ENCODE results near the gene DYNLL1.

The DYNLL1 gene

GRCh38 chr12:120460157-120460556, 35.8 kb upstream of the DYNLL1 start:
- Histone ChIP-seq H2BK15ac (ENCODE audit: low read length) (no peak overlapping the region), H2BK12ac (ENCODE audit: low read length) (no peak overlapping the region), H3K4me3 (ENCODE audit: low read length in 2 of 2) (no peak overlapping the region), H4K91ac (ENCODE audit: low read depth, low read length, poor library complexity) (no peak overlapping the region), H3K27ac (replicated peaks; ENCODE audit: low read length) (no peak overlapping the region), H3K4me1 (ENCODE audit: control insufficient read depth in 2 of 2, insufficient read depth in 1 of 2, low read depth in 1 of 2, low read length in 2 of 2) (no peaks in the 10 kb centered on the region), H2BK5ac (ENCODE audit: low read length) (no peak overlapping the region), H4K8ac (ENCODE audit: low read depth, low read length) (no peak overlapping the region), H3K27me3 (ENCODE audit: control insufficient read depth in 3 of 3, insufficient read depth in 3 of 3, low read depth in 1 of 3, low read length in 3 of 3) (no peaks in the 10 kb centered on the region), H2BK120ac (ENCODE audit: low read depth, low read length) (no peak overlapping the region), H3K23ac (ENCODE audit: low read depth, low read length, poor library complexity) (no peak overlapping the region), H2AFZ (ENCODE audit: low read length) (no peak overlapping the region), H3K9me3 (replicated peaks in 1 of 2; ENCODE audit: control insufficient read depth in 2 of 2, insufficient read depth in 1 of 2, low read depth in 1 of 2, low read length in 2 of 2) (no peaks in the 10 kb centered on the region), H3K36me3 (replicated peaks in 1 of 2; ENCODE audit: control insufficient read depth in 2 of 2, insufficient read depth in 2 of 2, low read length in 2 of 2) (peaks cover 53 to 96% of the 10 kb centered on the region in 2 donors), H3K9ac (ENCODE audit: low read depth, low read length, poor library complexity) (no peak overlapping the region), H3K14ac (ENCODE audit: low read length) (no peak overlapping the region), H2AK5ac (ENCODE audit: low read depth, low read length) (no peak overlapping the region), H3K79me1 (ENCODE audit: low read depth, low read length) (peaks cover 2% of the 10 kb centered on the region), H3K4me2 (ENCODE audit: insufficient read depth, low read length, poor library complexity, severe bottlenecking) (no peak overlapping the region), H3K18ac (ENCODE audit: low read length) (no peak overlapping the region), H3K4ac (ENCODE audit: low read length) (no peak overlapping the region)
- DNase-seq (ENCODE audit: low spot score) = no peak
- WGBS, 2 donors (ENCODE audit: extremely low coverage in 2 of 2, insufficient read length in 2 of 2, insufficient replicate concordance in 1 of 2) = no CpG with 5 or more reads among the region's 3 CpGs

GRCh38 chr12:120462099-120462640, 33.7 kb upstream of the DYNLL1 start:
- no peak for DNase-seq (ENCODE audit: low spot score)
- Histone ChIP-seq H3K9ac (ENCODE audit: low read depth, low read length, poor library complexity) (no peak overlapping the region), H2BK120ac (ENCODE audit: low read depth, low read length) (no peak overlapping the region), H3K27me3 (ENCODE audit: control insufficient read depth in 3 of 3, insufficient read depth in 3 of 3, low read depth in 1 of 3, low read length in 3 of 3) (no peaks in the 10 kb centered on the region), H3K23ac (ENCODE audit: low read depth, low read length, poor library complexity) (no peak overlapping the region), H2AFZ (ENCODE audit: low read length) (no peak overlapping the region), H2AK5ac (ENCODE audit: low read depth, low read length) (no peak overlapping the region), H3K79me1 (ENCODE audit: low read depth, low read length) (peaks cover 2% of the 10 kb centered on the region), H3K18ac (ENCODE audit: low read length) (no peak overlapping the region), H3K9me3 (replicated peaks in 1 of 2; ENCODE audit: control insufficient read depth in 2 of 2, insufficient read depth in 1 of 2, low read depth in 1 of 2, low read length in 2 of 2) (no peaks in the 10 kb centered on the region), H3K14ac (ENCODE audit: low read length) (no peak overlapping the region), H2BK12ac (ENCODE audit: low read length) (no peak overlapping the region), H2BK15ac (ENCODE audit: low read length) (no peak overlapping the region), H4K91ac (ENCODE audit: low read depth, low read length, poor library complexity) (no peak overlapping the region), H3K4me1 (ENCODE audit: control insufficient read depth in 2 of 2, insufficient read depth in 1 of 2, low read depth in 1 of 2, low read length in 2 of 2) (peaks cover 0 to 3% of the 10 kb centered on the region in 2 donors), H3K36me3 (replicated peaks in 1 of 2; ENCODE audit: control insufficient read depth in 2 of 2, insufficient read depth in 2 of 2, low read length in 2 of 2) (peaks cover 56 to 97% of the 10 kb centered on the region in 2 donors), H3K4me3 (ENCODE audit: low read length in 2 of 2) (no peak overlapping the region), H2BK5ac (ENCODE audit: low read length) (no peak overlapping the region), H3K4me2 (ENCODE audit: insufficient read depth, low read length, poor library complexity, severe bottlenecking) (no peak overlapping the region), H3K27ac (replicated peaks; ENCODE audit: low read length) (no peak overlapping the region), H3K4ac (ENCODE audit: low read length) (no peak overlapping the region), H4K8ac (ENCODE audit: low read depth, low read length) (no peak overlapping the region)
- no CpG with 5 or more reads among the region's 3 CpGs for WGBS, 2 donors (ENCODE audit: extremely low coverage in 2 of 2, insufficient read length in 2 of 2, insufficient replicate concordance in 1 of 2)

GRCh38 chr12:120463712-120464111, 32.2 kb upstream of the DYNLL1 start:
- H2AK5ac ChIP-seq (ENCODE audit: low read depth, low read length) = no peak overlapping the region
- peaks cover 0 to 3% of the 10 kb centered on the region in 2 donors for H3K4me1 ChIP-seq (ENCODE audit: control insufficient read depth in 2 of 2, insufficient read depth in 1 of 2, low read depth in 1 of 2, low read length in 2 of 2)
- no peaks in the 10 kb centered on the region for H3K27me3 ChIP-seq (ENCODE audit: control insufficient read depth in 3 of 3, insufficient read depth in 3 of 3, low read depth in 1 of 3, low read length in 3 of 3)
- H3K36me3 ChIP-seq (replicated peaks in 1 of 2; ENCODE audit: control insufficient read depth in 2 of 2, insufficient read depth in 2 of 2, low read length in 2 of 2) = peaks cover 51 to 88% of the 10 kb centered on the region in 2 donors
- H2BK5ac ChIP-seq (ENCODE audit: low read length) = no peak overlapping the region
- H3K23ac ChIP-seq (ENCODE audit: low read depth, low read length, poor library complexity) = no peak overlapping the region
- no peak for DNase-seq (ENCODE audit: low spot score)
- no peak overlapping the region for H2BK12ac ChIP-seq (ENCODE audit: low read length)
- no peaks in the 10 kb centered on the region for H3K9me3 ChIP-seq (replicated peaks in 1 of 2; ENCODE audit: control insufficient read depth in 2 of 2, insufficient read depth in 1 of 2, low read depth in 1 of 2, low read length in 2 of 2)
- no peak overlapping the region for H3K27ac ChIP-seq (replicated peaks; ENCODE audit: low read length)
- no peak overlapping the region for H3K14ac ChIP-seq (ENCODE audit: low read length)
- H2BK120ac ChIP-seq (ENCODE audit: low read depth, low read length) = no peak overlapping the region
- H3K4me2 ChIP-seq (ENCODE audit: insufficient read depth, low read length, poor library complexity, severe bottlenecking) = no peak overlapping the region
- no peak overlapping the region for H2BK15ac ChIP-seq (ENCODE audit: low read length)
- no peak overlapping the region for H3K18ac ChIP-seq (ENCODE audit: low read length)
- no peak overlapping the region for H4K91ac ChIP-seq (ENCODE audit: low read depth, low read length, poor library complexity)
- no peak overlapping the region for H4K8ac ChIP-seq (ENCODE audit: low read depth, low read length)
- H3K79me1 ChIP-seq (ENCODE audit: low read depth, low read length) = peaks cover 2% of the 10 kb centered on the region
- no CpG with 5 or more reads among the region's 5 CpGs for WGBS, 2 donors (ENCODE audit: extremely low coverage in 2 of 2, insufficient read length in 2 of 2, insufficient replicate concordance in 1 of 2)
- H2AFZ ChIP-seq (ENCODE audit: low read length) = no peak overlapping the region
- H3K4me3 ChIP-seq (ENCODE audit: low read length in 2 of 2) = no peak overlapping the region
- no peak overlapping the region for H3K9ac ChIP-seq (ENCODE audit: low read depth, low read length, poor library complexity)
- H3K4ac ChIP-seq (ENCODE audit: low read length) = no peak overlapping the region

- no peak overlapping the region for H3K9ac ChIP-seq (ENCODE audit: low read depth, low read length, poor library complexity)
- no peak overlapping the region for H2BK120ac ChIP-seq (ENCODE audit: low read depth, low read length)
- H2BK15ac ChIP-seq (ENCODE audit: low read length) = no peak overlapping the region
- no CpG with 5 or more reads among the region's 5 CpGs for WGBS, 2 donors (ENCODE audit: extremely low coverage in 2 of 2, insufficient read length in 2 of 2, insufficient replicate concordance in 1 of 2)
- no peak for DNase-seq (ENCODE audit: low spot score)
- no peak overlapping the region for H3K4me2 ChIP-seq (ENCODE audit: insufficient read depth, low read length, poor library complexity, severe bottlenecking)
- no peak overlapping the region for H2BK5ac ChIP-seq (ENCODE audit: low read length)
- no peak overlapping the region for H2AK5ac ChIP-seq (ENCODE audit: low read depth, low read length)
- H3K9me3 ChIP-seq (replicated peaks in 1 of 2; ENCODE audit: control insufficient read depth in 2 of 2, insufficient read depth in 1 of 2, low read depth in 1 of 2, low read length in 2 of 2) = no peaks in the 10 kb centered on the region
- no peak overlapping the region for H3K4me3 ChIP-seq (ENCODE audit: low read length in 2 of 2)
- peaks cover 2 to 7% of the 10 kb centered on the region in 2 donors for H3K4me1 ChIP-seq (ENCODE audit: control insufficient read depth in 2 of 2, insufficient read depth in 1 of 2, low read depth in 1 of 2, low read length in 2 of 2)
- no peak overlapping the region for H3K18ac ChIP-seq (ENCODE audit: low read length)
- H3K27ac ChIP-seq (replicated peaks; ENCODE audit: low read length) = no peak overlapping the region
- H3K4ac ChIP-seq (ENCODE audit: low read length) = no peak overlapping the region
- H2BK12ac ChIP-seq (ENCODE audit: low read length) = no peak overlapping the region
- H4K91ac ChIP-seq (ENCODE audit: low read depth, low read length, poor library complexity) = no peak overlapping the region
- no peak overlapping the region for H3K14ac ChIP-seq (ENCODE audit: low read length)
- no peak overlapping the region for H2AFZ ChIP-seq (ENCODE audit: low read length)
- peaks cover 5% of the 10 kb centered on the region for H3K79me1 ChIP-seq (ENCODE audit: low read depth, low read length)
- H3K27me3 ChIP-seq (ENCODE audit: control insufficient read depth in 3 of 3, insufficient read depth in 3 of 3, low read depth in 1 of 3, low read length in 3 of 3) = no peaks in the 10 kb centered on the region
- H4K8ac ChIP-seq (ENCODE audit: low read depth, low read length) = no peak overlapping the region
- H3K23ac ChIP-seq (ENCODE audit: low read depth, low read length, poor library complexity) = no peak overlapping the region
- peaks cover 42 to 70% of the 10 kb centered on the region in 2 donors for H3K36me3 ChIP-seq (replicated peaks in 1 of 2; ENCODE audit: control insufficient read depth in 2 of 2, insufficient read depth in 2 of 2, low read length in 2 of 2)
Measured at GRCh38 chr12:120465756-120466155, 30.2 kb upstream of the DYNLL1 start.
